B cell (primary cell): ENCODE results near the gene HMGN4. TPM values are rescaled to one million over a fixed set of nuclear protein-coding genes. Genes with fewer than 3 reads are reported as not detected.

ENCODE experiments used
- ATAC-seq: fragments of 200-7000 bp; cut with Tn5 transposase; one replicate; pipeline ENCODE4 v1.10.0; 2021; ENCODE audit warnings: low read depth, mild to moderate bottlenecking, moderate number of reproducible peaks, moderate library complexity
- CTCF ChIA-PET: fragments of 350-600 bp; sonication (Branson Sonifier 250); formaldehyde crosslinking; loops from one replicate; lab custom pipeline; 2021; ENCODE audit warnings: antibody characterized with exemption, inconsistent platforms; lab: Charles Lee
- POLR2A ChIA-PET: fragments of 350-600 bp; sonication (Branson Sonifier 250); formaldehyde crosslinking; loops from one replicate; lab custom pipeline; 2021; ENCODE audit warnings: antibody characterized with exemption; lab: Charles Lee
- DNase-seq: peaks from one replicate; pipeline ENCODE4 v3.0.0; 2013
- H2AFZ ChIP-seq: 2 replicates; pipeline ENCODE4 v1.6.1; 2012; ENCODE audit warnings: mild to moderate bottlenecking, low read depth, low read length; ENCODE audit not compliant: insufficient read depth, poor library complexity, severe bottlenecking
- H3K27ac ChIP-seq, 2 donors: 1 replicate in 1 of 2; 2 replicates in 1 of 2; pipeline ENCODE4 v1.5.1; 2012 to 2013; ENCODE audit warnings: low read length in 2 of 2, mild to moderate bottlenecking in 2 of 2, moderate library complexity in 1 of 2
- H3K27me3 ChIP-seq, 4 experiments: fragments of 200-600 bp in 1 of 4; sonication (generic) in 1 of 4; replicated peaks in 1 of 4; 1 replicate in 2 of 4; 2 replicates in 2 of 4; pipeline versions ENCODE4 v1.6.1 to v1.7.0; 2013 to 2016; ENCODE audit warnings: low read length in 3 of 4, mild to moderate bottlenecking in 2 of 4, mixed read lengths in 1 of 4, moderate library complexity in 1 of 4; ENCODE audit not compliant: insufficient read depth in 4 of 4, control insufficient read depth in 3 of 4; ENCODE audit errors: control extremely low read depth in 1 of 4
- H3K36me3 ChIP-seq, 2 experiments: replicated peaks in 1 of 2; 1 replicate in 1 of 2; 2 replicates in 1 of 2; pipeline versions ENCODE4 v1.6.1 to v1.7.1; 2013; ENCODE audit warnings: low read length in 1 of 2; ENCODE audit not compliant: insufficient read depth in 2 of 2, control insufficient read depth in 1 of 2; ENCODE audit errors: control extremely low read depth in 1 of 2, extremely low read depth in 1 of 2
- H3K4me1 ChIP-seq, 2 donors: fragments of 200-600 bp in 1 of 2; sonication (generic) in 1 of 2; 1 replicate in 1 of 2; 2 replicates in 1 of 2; pipeline versions ENCODE4 v1.5.1 to v1.6.1; 2013 to 2017; ENCODE audit warnings: low read length in 2 of 2; ENCODE audit not compliant: control insufficient read depth in 2 of 2, insufficient read depth in 2 of 2
- H3K4me2 ChIP-seq: replicated peaks from 2 replicates; pipeline ENCODE3; 2012; ENCODE audit warnings: mild to moderate bottlenecking, low read depth, low read length; ENCODE audit not compliant: poor library complexity, severe bottlenecking
- H3K4me3 ChIP-seq, 5 experiments: fragments of 200-600 bp in 1 of 5; sonication (generic) in 1 of 5; 1 replicate in 3 of 5; 2 replicates in 2 of 5; pipeline versions ENCODE4 v1.5.1 to v1.7.0; 2011 to 2016; ENCODE audit warnings: low read length in 4 of 5, mild to moderate bottlenecking in 4 of 5, low read depth in 2 of 5, control low read depth in 1 of 5, moderate library complexity in 1 of 5; ENCODE audit not compliant: insufficient read depth in 1 of 5; ENCODE audit errors: control extremely low read depth in 1 of 5, extremely low read depth in 1 of 5
- H3K79me2 ChIP-seq: fragments of 200-600 bp; sonication (generic); one replicate; pipeline ENCODE4 v1.6.0; 2016; ENCODE audit warnings: low read length; ENCODE audit not compliant: control insufficient read depth, insufficient read depth
- H3K9ac ChIP-seq: fragments of 200-600 bp; sonication (generic); 2 replicates; pipeline ENCODE4 v1.6.1; 2017; ENCODE audit warnings: mild to moderate bottlenecking, low read length, moderate library complexity
- H3K9me3 ChIP-seq, 3 donors: one replicate each; pipeline versions ENCODE4 v1.6.1 to v1.7.1; 2013; ENCODE audit warnings: low read length in 2 of 3; ENCODE audit not compliant: control insufficient read depth in 2 of 3, insufficient read depth in 1 of 3; ENCODE audit errors: control extremely low read depth in 1 of 3
- H4K20me1 ChIP-seq: 2 replicates; pipeline ENCODE4 v1.6.0; 2012; ENCODE audit warnings: mild to moderate bottlenecking, low read length; ENCODE audit not compliant: insufficient read depth, control insufficient read depth, poor library complexity, severe bottlenecking
- H3K27ac Mint-ChIP-seq: one replicate; pipeline ENCODE4 v1.8.0; 2021; ENCODE audit warnings: mixed read lengths
- H3K27me3 Mint-ChIP-seq: one replicate; pipeline ENCODE4 v1.8.0; 2021; ENCODE audit warnings: mixed read lengths
- H3K4me1 Mint-ChIP-seq: one replicate; pipeline ENCODE4 v1.8.0; 2021; ENCODE audit warnings: mixed read lengths
- H3K4me3 Mint-ChIP-seq: one replicate; pipeline ENCODE4 v1.8.0; 2021; ENCODE audit warnings: mixed read lengths
- H3K9me3 Mint-ChIP-seq: one replicate; pipeline ENCODE4 v1.8.0; 2022; ENCODE audit warnings: mixed read lengths; ENCODE audit not compliant: insufficient read depth
- EZH2 ChIP-seq: IDR thresholded peaks from 2 replicates; pipeline ENCODE4 v1.6.1; 2012; ENCODE audit warnings: borderline replicate concordance, low read depth, mild to moderate bottlenecking, moderate library complexity, low read length; ENCODE audit not compliant: insufficient read depth, poor library complexity, severe bottlenecking
- WGBS: methylation state at CpG from one replicate; pipeline ENCODE4 v1.1.5; 2013; ENCODE audit warnings: missing lambda C conversion rate; ENCODE audit not compliant: insufficient coverage; 5-methylcytosine and 5-hydroxymethylcytosine counted together
- intact Hi-C: fragments of 100-400 bp; cut with micrococcal nuclease; formaldehyde crosslinking; loops from one replicate; pipeline ENCODE4 v1.10.0; 2022
- polyA plus RNA-seq: library from polyadenylated mRNA; depleted of rRNA; stranded (reverse); fragments of >200 nt; gene quantifications from 2 replicates; pipeline ENCODE4 v1.2.3, GENCODE V29; 2012
- total RNA-seq, 2 donors: library from RNA; stranded (reverse); fragments of 120-200 nt in 1 of 2; gene quantifications; 1 replicate in 1 of 2; 2 replicates in 1 of 2; pipeline versions ENCODE4 v1.2.3 to v1.2.4, GENCODE V29; 2013 to 2022
- TF ChIP-seq, protein P1 (sequence below): fragments of 200-600 bp; IDR thresholded peaks from one replicate; pipeline ENCODE4 v1.8.0; 2022; ENCODE audit warnings: antibody characterized with exemption, mild to moderate bottlenecking

The HMGN4 gene
- total and polyA plus RNA-seq, 2 donors (not counting 1 experiment from before 2014, with no cell fraction given): 37.7 to 81.1 TPM

DNA sequence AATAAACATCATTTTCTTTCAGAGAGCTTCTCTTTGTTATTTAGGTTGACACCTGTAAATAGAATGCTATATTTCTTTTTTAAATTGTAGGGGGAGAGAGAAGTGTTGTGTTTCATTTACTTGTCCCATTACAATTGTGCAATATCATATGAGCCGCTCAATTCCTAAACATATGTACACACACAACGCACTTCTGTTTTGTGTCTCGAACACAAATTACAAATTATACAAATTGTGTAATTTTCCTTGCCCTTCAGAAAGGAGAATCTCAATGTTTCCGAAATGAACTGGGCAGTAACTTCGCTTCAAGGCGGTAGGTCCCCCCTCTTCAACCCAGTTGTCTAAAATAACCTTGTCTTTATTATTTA lies 55.9 kb downstream of the HMGN4 start:
- Histone ChIP-seq H3K4me1 (peaks cover 14 to 24% of the 10 kb centered on the region in 2 donors), H3K9ac (no peak overlapping the region), H3K27me3 (peaks cover 2 to 29% (median 9%) of the 10 kb centered on the region in 4 experiments), H3K4me3 (no peak overlapping the region), H3K79me2 (peaks cover 21% of the 10 kb centered on the region), H3K4me2 (no peak overlapping the region), H3K9me3 (no peaks in the 10 kb centered on the region), H2AFZ (no peak overlapping the region), H3K27ac (no peak overlapping the region), H3K36me3 (peaks cover 0 to 12% of the 10 kb centered on the region in 2 experiments), H4K20me1 (peaks cover 9% of the 10 kb centered on the region)
- H3K27me3 Mint-ChIP-seq: peaks cover 21% of the 10 kb centered on the region
- POLR2A ChIA-PET: interaction anchor here (0.6 kb wide), 1 partner anchor 398 kb away, joined by 3 read pairs; no protein-coding TSS in a partner anchor
- TF ChIP-seq, protein P1, sequence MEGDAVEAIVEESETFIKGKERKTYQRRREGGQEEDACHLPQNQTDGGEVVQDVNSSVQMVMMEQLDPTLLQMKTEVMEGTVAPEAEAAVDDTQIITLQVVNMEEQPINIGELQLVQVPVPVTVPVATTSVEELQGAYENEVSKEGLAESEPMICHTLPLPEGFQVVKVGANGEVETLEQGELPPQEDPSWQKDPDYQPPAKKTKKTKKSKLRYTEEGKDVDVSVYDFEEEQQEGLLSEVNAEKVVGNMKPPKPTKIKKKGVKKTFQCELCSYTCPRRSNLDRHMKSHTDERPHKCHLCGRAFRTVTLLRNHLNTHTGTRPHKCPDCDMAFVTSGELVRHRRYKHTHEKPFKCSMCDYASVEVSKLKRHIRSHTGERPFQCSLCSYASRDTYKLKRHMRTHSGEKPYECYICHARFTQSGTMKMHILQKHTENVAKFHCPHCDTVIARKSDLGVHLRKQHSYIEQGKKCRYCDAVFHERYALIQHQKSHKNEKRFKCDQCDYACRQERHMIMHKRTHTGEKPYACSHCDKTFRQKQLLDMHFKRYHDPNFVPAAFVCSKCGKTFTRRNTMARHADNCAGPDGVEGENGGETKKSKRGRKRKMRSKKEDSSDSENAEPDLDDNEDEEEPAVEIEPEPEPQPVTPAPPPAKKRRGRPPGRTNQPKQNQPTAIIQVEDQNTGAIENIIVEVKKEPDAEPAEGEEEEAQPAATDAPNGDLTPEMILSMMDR: no peak
- no peak for TF ChIP-seq EZH2
- ATAC-seq (no peak), DNase-seq (no peak)
- intact Hi-C loops: loop anchor here (2.0 to 10.0 kb wide), 4 partner anchors 569 to 1279 kb away; a partner anchor contains a TSS
- H3K4me1 Mint-ChIP-seq: peaks cover 12% of the 10 kb centered on the region
- CTCF ChIA-PET: interaction anchor here (1.0 to 7.5 kb wide), 5 partner anchors 21 to 258 kb away, joined by 3 to 132 read pairs (median 6); no protein-coding TSS in a partner anchor
- H3K27ac Mint-ChIP-seq: no peak overlapping the region
- H3K9me3 Mint-ChIP-seq: no peaks in the 10 kb centered on the region
- H3K4me3 Mint-ChIP-seq: no peak overlapping the region
- no CpG with 5 or more reads among the region's 6 CpGs for WGBS
